K562 (cell line): Measurements from ENCODE around the gene CLN5. TPM values are rescaled to one million over a fixed set of nuclear protein-coding genes. Genes with fewer than 3 reads are reported as not detected.
A peak's percentile ranks its signal among the peaks of the same experiment; 100 is the strongest.

Experiments used
- BCL6 ChIP-seq: fragments of 250-450 bp; sonication (Bioruptor Pico); IDR thresholded peaks from 2 replicates; pipeline ENCODE4 v1.4.0; 2020
- GTF2E2 ChIP-seq: fragments of 200-800 bp; sonication (Bioruptor generic); IDR thresholded peaks from 2 replicates; pipeline ENCODE4 v1.6.1; 2016; ENCODE audit warnings: missing genetic modification characterization, missing compliant biosample characterization
- ILK ChIP-seq: fragments of 450-650 bp; IDR thresholded peaks from 2 replicates; pipeline ENCODE4 v1.6.1; 2016; ENCODE audit warnings: missing genetic modification characterization, low read depth, mild to moderate bottlenecking, missing compliant biosample characterization, moderate library complexity, borderline replicate concordance
- MECOM ChIP-seq: fragments of 250-450 bp; sonication (Bioruptor Pico); IDR thresholded peaks from 2 replicates; pipeline ENCODE4 v1.8.0; 2022; ENCODE audit warnings: inconsistent platforms
- NCOA4 ChIP-seq: fragments of 450-650 bp; IDR thresholded peaks from 2 replicates; pipeline ENCODE4 v1.6.1; 2018; ENCODE audit warnings: mild to moderate bottlenecking; ENCODE audit not compliant: partially characterized antibody
- NFE2L1 ChIP-seq: fragments of 450-650 bp; IDR thresholded peaks from 2 replicates; pipeline ENCODE4 v1.6.1; 2016; ENCODE audit warnings: missing genetic modification characterization, low read depth, mild to moderate bottlenecking, missing compliant biosample characterization, moderate library complexity, borderline replicate concordance
- PHF20 ChIP-seq: fragments of 450-650 bp; IDR thresholded peaks from 2 replicates; pipeline ENCODE4 v1.6.1; 2018; ENCODE audit not compliant: partially characterized antibody
- PHF8 ChIP-seq: fragments of 200-600 bp; sonication (generic); IDR thresholded peaks from 2 replicates; pipeline ENCODE4 v1.6.1; 2012; ENCODE audit warnings: mixed run types, mild to moderate bottlenecking, inconsistent platforms, low read length, moderate library complexity, borderline replicate concordance
- RBM25 ChIP-seq: fragments of 200-400 bp; formaldehyde crosslinking; IDR thresholded peaks from 2 replicates; pipeline ENCODE4 v1.6.1; 2018; ENCODE audit warnings: low read length, low read depth, moderate library complexity; ENCODE audit not compliant: severe bottlenecking
- USF1 ChIP-seq: sonication (generic); formaldehyde crosslinking; IDR thresholded peaks from 2 replicates; pipeline ENCODE4 v1.9.0; 2022; ENCODE audit warnings: mild to moderate bottlenecking, missing genetic modification reagents
- XRCC5 ChIP-seq: fragments of 200-400 bp; formaldehyde crosslinking; IDR thresholded peaks from 2 replicates; pipeline ENCODE4 v1.6.1; 2017; ENCODE audit warnings: low read depth, mild to moderate bottlenecking, low read length
- ZNF124 ChIP-seq: sonication (generic); formaldehyde crosslinking; IDR thresholded peaks from 2 replicates; pipeline ENCODE4 v1.8.1; 2022; ENCODE audit warnings: missing genetic modification reagents
- ZNF174 ChIP-seq: fragments of 250-450 bp; sonication (Bioruptor Pico); IDR thresholded peaks from 2 replicates; pipeline ENCODE4 v1.4.0; 2020; ENCODE audit warnings: mild to moderate bottlenecking
- ZNF354B ChIP-seq: fragments of 250-450 bp; sonication (Bioruptor Pico); IDR thresholded peaks from 2 replicates; pipeline ENCODE4 v1.4.0; 2020
- ZNF764 ChIP-seq: fragments of 250-450 bp; sonication (Bioruptor Pico); IDR thresholded peaks from 2 replicates; pipeline ENCODE4 v1.4.0; 2020; ENCODE audit warnings: low read depth, mild to moderate bottlenecking, moderate library complexity
- polyA plus RNA-seq, 8 experiments: library from polyadenylated mRNA; depleted of rRNA in 4 of 8; stranded (reverse) in 5 of 8; unstranded in 3 of 8; fragments of >200 nt; fragmentation: Nextera tagmentation in 2 of 8; fragmentation: Illumina TruSeq in 1 of 8; extraction: Ambion mirVana in 2 of 8; extraction: Trizol in 1 of 8; gene quantifications; 2 replicates each; pipeline versions ENCODE4 v1.2.1 to v1.2.3, GENCODE V29; 2011 to 2014; ENCODE audit warnings: inconsistent platforms in 1 of 8, missing spikeins in 1 of 8
- total RNA-seq, 7 experiments: library from RNA; depleted of rRNA in 6 of 7; stranded (reverse); fragments of >200 nt in 6 of 7; fragmentation: Illumina TruSeq in 2 of 7; extraction: Trizol in 2 of 7; gene quantifications; 2 replicates each; pipeline versions ENCODE4 v1.2.1 to v1.2.3, GENCODE V29; 2011 to 2021; ENCODE audit warnings: low replicate concordance in 1 of 7
- TF ChIP-seq, protein P1 (sequence below): fragments of 450-650 bp; IDR thresholded peaks from 2 replicates; pipeline ENCODE4 v1.7.1; 2018; ENCODE audit warnings: mild to moderate bottlenecking, low read depth; ENCODE audit not compliant: partially characterized antibody
- TF ChIP-seq, protein P2 (sequence below): fragments of 450-650 bp; formaldehyde crosslinking; IDR thresholded peaks from 2 replicates; pipeline ENCODE4 v1.4.0; 2022; ENCODE audit warnings: missing genetic modification characterization
- TF ChIP-seq, protein P3 (sequence below): fragments of 450-650 bp; IDR thresholded peaks from one replicate; pipeline ENCODE4 v1.6.1; 2018; ENCODE audit warnings: mild to moderate bottlenecking, moderate library complexity; ENCODE audit not compliant: partially characterized antibody
- TF ChIP-seq, protein P4 (sequence below): IDR thresholded peaks from 2 replicates; pipeline ENCODE4 v1.6.1; 2016; ENCODE audit warnings: missing genetic modification characterization, missing compliant biosample characterization

Gene CLN5
- total and polyA plus RNA-seq, 9 of the 15 experiments (the other 6 are each of a cell fraction or from before 2014, with no cell fraction given) = 4.6 to 11.5 (median 7.2) TPM

GRCh38 chr13:76991796-76992547 is at the start of gene CLN5 (continued):
- TF ChIP-seq USF1 (CRISPR knock-in tag) (no peak), ILK (tag) (no peak), GTF2E2 (tag) (peak; percentile 52; the same call in 1 of the 2 replicates), ZNF764 (CRISPR knock-in tag) (no peak), NFE2L1 (tag) (no peak), ZNF354B (CRISPR knock-in tag) (no peak), ZNF124 (CRISPR knock-in tag) (no peak), MECOM (CRISPR knock-in tag) (no peak), XRCC5 (no peak), PHF8 (peak; percentile 77; the same call in 1 of the 2 replicates), ZNF174 (CRISPR knock-in tag) (no peak), PHF20 (peak; percentile 90), RBM25 (no peak), NCOA4 (no peak), BCL6 (CRISPR knock-in tag) (no peak)
- TF ChIP-seq, protein P1, sequence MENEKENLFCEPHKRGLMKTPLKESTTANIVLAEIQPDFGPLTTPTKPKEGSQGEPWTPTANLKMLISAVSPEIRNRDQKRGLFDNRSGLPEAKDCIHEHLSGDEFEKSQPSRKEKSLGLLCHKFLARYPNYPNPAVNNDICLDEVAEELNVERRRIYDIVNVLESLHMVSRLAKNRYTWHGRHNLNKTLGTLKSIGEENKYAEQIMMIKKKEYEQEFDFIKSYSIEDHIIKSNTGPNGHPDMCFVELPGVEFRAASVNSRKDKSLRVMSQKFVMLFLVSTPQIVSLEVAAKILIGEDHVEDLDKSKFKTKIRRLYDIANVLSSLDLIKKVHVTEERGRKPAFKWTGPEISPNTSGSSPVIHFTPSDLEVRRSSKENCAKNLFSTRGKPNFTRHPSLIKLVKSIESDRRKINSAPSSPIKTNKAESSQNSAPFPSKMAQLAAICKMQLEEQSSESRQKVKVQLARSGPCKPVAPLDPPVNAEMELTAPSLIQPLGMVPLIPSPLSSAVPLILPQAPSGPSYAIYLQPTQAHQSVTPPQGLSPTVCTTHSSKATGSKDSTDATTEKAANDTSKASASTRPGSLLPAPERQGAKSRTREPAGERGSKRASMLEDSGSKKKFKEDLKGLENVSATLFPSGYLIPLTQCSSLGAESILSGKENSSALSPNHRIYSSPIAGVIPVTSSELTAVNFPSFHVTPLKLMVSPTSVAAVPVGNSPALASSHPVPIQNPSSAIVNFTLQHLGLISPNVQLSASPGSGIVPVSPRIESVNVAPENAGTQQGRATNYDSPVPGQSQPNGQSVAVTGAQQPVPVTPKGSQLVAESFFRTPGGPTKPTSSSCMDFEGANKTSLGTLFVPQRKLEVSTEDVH = peak; percentile 59
- TF ChIP-seq, protein P2, sequence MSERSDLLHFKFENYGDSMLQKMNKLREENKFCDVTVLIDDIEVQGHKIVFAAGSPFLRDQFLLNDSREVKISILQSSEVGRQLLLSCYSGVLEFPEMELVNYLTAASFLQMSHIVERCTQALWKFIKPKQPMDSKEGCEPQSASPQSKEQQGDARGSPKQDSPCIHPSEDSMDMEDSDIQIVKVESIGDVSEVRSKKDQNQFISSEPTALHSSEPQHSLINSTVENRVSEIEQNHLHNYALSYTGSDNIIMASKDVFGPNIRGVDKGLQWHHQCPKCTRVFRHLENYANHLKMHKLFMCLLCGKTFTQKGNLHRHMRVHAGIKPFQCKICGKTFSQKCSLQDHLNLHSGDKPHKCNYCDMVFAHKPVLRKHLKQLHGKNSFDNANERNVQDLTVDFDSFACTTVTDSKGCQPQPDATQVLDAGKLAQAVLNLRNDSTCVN (CRISPR knock-in tag) = no peak
- TF ChIP-seq, protein P3, sequence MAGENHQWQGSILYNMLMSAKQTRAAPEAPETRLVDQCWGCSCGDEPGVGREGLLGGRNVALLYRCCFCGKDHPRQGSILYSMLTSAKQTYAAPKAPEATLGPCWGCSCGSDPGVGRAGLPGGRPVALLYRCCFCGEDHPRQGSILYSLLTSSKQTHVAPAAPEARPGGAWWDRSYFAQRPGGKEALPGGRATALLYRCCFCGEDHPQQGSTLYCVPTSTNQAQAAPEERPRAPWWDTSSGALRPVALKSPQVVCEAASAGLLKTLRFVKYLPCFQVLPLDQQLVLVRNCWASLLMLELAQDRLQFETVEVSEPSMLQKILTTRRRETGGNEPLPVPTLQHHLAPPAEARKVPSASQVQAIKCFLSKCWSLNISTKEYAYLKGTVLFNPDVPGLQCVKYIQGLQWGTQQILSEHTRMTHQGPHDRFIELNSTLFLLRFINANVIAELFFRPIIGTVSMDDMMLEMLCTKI = no peak
- TF ChIP-seq, protein P4, sequence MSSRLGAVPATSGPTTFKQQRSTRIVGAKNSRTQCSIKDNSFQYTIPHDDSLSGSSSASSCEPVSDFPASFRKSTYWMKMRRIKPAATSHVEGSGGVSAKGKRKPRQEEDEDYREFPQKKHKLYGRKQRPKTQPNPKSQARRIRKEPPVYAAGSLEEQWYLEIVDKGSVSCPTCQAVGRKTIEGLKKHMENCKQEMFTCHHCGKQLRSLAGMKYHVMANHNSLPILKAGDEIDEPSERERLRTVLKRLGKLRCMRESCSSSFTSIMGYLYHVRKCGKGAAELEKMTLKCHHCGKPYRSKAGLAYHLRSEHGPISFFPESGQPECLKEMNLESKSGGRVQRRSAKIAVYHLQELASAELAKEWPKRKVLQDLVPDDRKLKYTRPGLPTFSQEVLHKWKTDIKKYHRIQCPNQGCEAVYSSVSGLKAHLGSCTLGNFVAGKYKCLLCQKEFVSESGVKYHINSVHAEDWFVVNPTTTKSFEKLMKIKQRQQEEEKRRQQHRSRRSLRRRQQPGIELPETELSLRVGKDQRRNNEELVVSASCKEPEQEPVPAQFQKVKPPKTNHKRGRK (tag) = no peak
